Endometrial microvascular endothelial cells (primary cell): ENCODE measurements around the gene CCR2. TPM values are rescaled to one million over a fixed set of nuclear protein-coding genes. Genes with fewer than 3 reads are reported as not detected.
"Not testable (repeated sequence)": the region's sequence is repeated elsewhere in the genome, so short reads cannot be mapped to it uniquely, and the experiment has no call there.

Experiments used
- in situ Hi-C: cut with HindIII; loops from 2 replicates; pipeline ENCODE4 v1.10.0; 2017; ENCODE audit warnings: low sequenced_read_pairs, low pct_unique_long_range_greater_than_20kb; ENCODE audit errors: inconsistent ontology term
- total RNA-seq: library from RNA; depleted of rRNA; stranded (reverse); fragments of >200 nt; gene quantifications from one replicate; pipeline ENCODE4 v1.2.3, GENCODE V29; 2015; ENCODE audit errors: inconsistent ontology term

CCR2 gene
- total RNA-seq, result not detected

- in situ Hi-C loops, result no loop called here
Observed at GRCh38 chr3:46353647-46354410, at the start of gene CCR2. Gene CCR2, plus strand, starts transcription at chr3:46354111. Its CDS starts 3,417 bp downstream, at chr3:46357528.

DNA sequence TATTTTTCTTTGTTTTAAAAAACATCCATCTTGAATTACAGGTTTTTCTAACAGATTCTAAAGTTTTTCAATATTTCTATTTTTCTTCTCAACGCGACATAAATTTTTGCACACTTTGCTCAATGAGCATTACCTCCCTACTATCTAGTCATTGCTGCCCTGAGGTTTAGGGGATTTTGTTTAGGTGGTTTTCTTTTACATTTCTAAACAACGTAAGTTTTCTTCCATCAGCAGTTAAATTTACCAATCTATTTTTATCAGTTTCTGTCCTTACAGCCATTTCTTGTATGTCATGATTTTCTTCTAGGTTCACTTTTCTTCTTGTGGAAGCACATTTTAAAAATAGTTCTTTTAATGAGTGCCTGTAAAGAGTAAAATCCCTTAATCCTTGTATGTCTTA is 49.2 kb upstream of the CCR2 start:
- in situ Hi-C loops, result no loop called here

DNA sequence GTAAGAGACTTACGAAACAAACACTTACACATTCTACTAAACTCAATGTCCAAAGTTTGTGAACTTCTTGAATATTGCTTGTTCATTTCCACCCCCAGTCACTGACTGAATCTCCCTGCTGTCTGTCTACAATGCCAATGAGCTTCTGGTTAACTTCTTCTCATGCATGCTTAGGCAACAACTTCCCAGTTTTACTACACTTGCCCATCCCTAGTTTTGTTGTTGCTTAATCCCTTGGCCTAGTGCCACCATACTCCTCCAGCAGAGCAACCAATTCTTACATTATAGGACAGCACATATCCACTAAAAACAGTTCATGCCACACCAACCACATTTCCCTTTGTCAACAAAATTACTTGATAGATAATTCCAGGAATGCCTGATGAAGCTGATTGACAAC is 40.9 kb upstream of the CCR2 start:
- in situ Hi-C loops, result no loop called here

DNA sequence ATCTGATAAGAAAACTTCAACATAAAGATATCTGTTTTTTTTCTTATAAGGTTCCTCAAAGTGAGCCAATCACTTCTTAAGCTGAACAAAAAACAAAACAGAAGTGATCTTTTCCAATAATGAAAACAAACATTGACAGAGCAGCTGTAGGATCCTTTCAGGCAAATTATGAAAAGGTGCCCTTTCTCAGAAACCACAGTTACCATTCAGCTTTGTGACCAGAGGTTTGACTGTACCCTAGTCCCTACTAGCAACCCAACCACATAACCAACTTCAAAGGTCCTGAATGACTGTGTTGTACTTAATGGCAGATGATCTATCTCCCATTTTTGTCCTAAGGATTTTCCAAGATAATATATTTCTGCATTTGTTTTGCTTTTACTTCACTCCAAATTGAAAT is 39.4 kb upstream of the CCR2 start:
- in situ Hi-C loops, result no loop called here

DNA sequence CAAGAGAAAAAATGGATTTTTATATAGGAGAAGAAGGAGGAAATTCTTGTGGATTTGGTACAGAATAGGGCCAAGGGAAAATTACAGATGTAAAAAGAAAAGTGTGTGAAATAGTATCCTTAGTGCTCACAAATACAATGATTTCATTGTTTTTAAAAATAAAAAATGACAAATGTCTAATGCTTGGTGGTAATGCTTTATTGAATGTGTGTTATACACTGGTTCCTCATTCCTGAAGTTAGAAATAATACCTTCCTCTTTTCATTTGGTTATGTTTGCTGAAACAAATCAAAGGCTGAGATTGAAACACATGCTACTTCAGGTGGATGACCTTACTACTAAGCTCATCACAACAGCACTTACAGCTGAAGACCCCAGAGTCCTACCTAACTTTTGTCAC is 37.7 kb upstream of the CCR2 start:
- in situ Hi-C loops, result no loop called here

DNA sequence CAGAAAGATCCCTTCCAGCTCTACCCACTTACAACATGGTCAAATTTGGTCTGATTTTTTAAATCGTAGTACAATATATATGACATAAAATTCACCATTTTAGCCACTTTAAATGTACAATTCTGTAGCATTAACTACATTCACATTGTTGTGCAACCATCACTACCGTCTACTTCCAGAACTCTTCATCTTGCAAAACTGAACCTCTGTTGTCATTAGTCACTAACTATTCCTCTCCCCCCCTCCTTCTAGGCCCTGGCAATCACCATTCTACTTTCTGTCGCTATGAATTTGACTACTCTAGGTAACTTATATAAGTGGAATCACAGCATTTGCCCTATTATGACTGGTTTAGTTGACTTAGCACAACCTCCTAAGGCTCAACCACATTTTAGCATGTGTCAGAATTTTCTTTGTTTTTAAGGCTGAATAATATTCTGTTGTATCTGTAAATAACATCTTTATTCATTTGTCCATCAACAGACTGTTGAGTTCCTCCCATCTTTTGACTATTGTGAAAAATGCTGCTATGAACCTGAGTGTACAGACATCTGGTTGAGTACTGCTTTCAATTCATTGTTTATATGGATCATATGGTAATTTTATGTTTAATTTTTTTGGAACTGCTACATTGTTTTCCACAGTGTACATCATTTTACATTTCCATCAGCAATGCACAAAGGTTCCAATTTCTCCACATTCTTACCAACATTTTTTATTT is 35.5 kb upstream of the CCR2 start:
- in situ Hi-C loops, result no loop called here

GRCh38 chr3:46321461-46322104 is 32.3 kb upstream of the CCR2 start:
- in situ Hi-C loops, result no loop called here

GRCh38 chr3:46324036-46324435 is 29.9 kb upstream of the CCR2 start:
- in situ Hi-C loops, result no loop called here

DNA sequence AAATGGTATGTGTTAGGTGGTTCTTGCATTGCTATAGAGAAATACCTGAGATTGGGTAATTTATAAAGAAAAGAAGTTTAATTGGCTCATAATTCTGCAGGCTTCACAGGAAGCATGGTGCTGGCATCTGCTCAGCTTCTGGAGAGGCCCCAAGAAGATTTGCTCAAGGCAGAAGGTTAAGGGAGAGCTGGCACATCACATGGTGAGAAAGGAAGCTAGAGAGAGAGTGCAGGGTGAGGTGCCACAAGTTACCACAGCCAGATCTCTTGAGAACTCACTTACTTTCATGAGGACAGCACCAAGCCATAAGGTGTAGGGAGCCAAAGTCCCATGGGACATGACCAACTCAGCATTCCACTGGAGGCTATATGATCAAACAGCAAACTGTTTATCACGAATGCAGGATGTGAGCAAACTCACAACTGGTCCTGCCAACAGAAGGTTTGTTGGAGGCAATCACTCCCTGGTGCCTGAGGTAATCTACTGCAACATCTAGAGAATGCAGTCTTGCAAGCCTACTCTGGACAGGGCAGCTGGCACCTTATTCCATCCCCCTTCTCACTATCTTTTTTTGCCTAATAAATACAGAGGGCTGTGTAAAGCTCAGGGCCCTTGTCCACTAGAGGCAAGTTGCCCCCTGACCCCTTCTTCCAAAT is 28.1 kb upstream of the CCR2 start:
- in situ Hi-C loops, result no loop called here

DNA sequence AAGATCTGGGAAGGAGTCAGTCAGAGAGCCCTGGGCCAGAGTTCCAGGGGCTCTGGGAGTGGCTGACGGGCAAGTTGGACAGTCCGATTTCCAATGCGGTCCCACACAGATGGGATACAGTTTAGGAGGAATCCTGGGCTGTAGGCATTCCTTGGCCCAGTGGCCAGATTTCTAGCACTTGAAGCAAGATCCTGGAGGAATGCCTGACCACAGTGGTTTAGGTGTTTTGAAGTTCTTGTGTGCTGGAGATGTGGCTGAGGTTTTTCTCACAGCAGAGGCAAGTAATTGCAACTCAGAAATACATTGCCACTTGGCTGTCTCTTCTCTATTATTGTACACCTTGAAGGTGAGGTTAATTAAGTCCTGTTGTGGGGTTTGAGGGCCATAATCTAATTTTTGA is 23.2 kb upstream of the CCR2 start:
- in situ Hi-C loops, result not testable (repeated sequence)

DNA sequence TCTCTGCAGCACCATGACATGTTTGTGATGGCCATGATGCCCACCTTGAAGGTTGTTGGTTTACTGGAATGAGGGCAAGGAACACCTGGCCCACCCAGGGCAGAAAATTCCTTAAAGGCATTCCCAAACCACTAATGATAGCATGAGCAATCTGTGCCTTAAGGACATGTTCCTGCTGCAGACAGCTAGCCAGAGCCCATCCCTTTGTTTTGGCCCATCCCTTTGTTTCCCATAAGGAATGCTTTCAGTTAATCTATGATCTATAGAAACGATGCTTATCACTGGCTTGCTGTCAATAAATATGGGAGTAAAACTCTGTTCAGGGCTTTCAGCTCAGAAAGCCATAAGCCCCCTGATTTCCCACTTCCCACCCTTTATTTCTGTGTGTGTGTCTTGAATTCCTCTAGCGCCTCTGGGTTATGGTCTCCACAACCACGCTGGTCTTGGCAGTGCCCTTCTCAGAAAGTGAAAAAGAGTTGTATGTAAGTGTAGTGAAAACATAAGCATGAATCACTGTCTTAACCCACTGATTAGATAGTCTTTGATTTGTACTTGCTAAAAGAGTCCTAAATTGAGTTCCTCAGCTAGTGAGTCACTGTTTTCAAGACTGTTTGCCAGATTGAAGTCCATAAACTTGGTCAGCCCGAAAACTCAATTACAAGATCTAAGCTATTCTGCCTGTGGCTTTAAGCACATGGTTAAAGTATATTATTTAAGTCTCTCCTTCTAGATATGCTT is 19.0 kb upstream of the CCR2 start:
- in situ Hi-C loops, result no loop called here

- in situ Hi-C loops, result no loop called here
Observed at GRCh38 chr3:46335541-46335940, 18.4 kb upstream of the CCR2 start.

- in situ Hi-C loops, result no loop called here
Observed at GRCh38 chr3:46337911-46338310, 16.0 kb upstream of the CCR2 start.

- in situ Hi-C loops, result no loop called here
Observed at GRCh38 chr3:46338840-46339239, 15.1 kb upstream of the CCR2 start.

DNA sequence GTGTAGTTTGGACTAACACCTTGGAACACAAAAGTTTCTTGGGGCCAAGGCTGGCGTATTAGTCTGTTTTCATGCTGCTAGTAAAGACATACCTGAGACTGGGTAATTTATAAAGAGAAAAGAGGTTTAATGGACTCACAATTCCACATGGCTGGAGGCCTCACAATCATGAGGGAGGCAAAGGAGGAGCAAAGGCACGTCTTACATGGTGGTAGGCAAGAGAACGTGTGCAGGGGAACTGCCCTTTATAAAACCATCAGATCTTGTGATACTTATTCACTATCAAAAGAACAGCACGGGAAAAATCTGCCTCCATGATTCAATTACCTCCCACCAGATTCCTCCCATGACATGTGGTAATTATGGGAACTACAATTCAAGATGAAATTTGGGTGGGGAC is 9.4 kb upstream of the CCR2 start:
- in situ Hi-C loops, result no loop called here

DNA sequence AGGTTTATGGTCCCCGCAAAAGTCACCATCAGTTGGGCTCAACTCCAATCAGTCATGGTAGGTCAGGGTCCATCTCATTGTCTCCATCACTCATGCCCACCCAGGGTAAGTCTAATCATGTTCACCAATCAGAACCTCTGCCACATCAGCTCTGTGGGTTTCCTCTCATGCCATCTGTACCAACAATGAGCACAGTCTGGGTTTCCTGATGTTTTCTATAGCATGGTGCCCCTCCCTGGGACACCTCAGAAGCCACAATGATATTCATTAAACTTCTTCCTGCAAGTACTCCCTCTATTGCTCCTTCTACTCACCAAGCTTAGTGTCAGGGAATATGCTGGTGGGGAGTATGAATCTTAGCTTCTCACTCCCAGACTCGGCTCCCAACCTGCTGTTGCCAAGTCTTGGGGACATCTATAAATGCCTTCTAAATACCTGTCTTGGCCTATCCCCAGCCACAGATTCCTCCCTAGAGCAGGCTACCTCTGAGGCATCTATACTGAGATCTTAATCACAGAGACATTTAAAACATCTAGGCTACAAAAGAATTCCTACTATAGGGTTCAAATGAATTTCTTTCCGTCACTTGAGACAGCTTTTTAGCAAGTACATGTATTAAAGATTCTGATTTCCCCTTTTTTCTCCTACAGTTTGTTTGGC is 5.0 kb upstream of the CCR2 start:
- in situ Hi-C loops, result no loop called here

DNA sequence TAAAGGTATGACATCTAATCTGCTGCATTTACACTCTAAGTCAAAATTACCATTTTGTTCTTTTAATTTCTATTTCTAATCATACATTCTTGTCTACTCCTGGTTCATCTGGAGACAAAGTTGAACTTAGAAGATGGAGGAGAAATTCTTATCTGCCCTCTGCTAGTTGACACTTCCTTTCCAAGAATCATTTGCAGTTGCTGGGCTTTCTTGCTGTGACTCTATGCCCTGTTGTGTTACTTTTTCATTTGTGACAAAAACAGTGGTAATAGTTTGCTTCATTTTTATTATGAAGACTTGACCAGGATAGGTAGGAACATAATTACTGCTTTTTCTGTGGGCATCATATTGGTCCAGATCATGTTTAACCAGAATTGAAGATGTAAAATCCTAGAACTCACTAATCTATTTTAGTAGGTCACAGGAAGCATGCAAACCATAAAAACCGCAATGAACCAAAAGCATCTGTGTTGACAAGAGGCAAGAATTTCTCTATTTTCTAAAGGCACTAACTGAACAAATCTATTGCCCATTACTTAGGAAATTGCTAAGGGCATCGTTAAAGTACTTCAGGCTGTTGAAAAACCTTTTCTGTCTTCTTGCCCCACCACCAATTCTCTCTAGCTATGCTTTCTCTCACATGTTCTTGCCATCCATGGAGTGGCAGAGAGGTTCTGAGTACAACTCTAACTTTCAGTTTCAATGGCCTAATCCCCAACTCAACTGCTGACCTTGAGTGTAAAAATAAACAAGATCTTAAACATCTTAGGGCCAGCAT is 4.2 kb upstream of the CCR2 start:
- in situ Hi-C loops, result no loop called here

DNA sequence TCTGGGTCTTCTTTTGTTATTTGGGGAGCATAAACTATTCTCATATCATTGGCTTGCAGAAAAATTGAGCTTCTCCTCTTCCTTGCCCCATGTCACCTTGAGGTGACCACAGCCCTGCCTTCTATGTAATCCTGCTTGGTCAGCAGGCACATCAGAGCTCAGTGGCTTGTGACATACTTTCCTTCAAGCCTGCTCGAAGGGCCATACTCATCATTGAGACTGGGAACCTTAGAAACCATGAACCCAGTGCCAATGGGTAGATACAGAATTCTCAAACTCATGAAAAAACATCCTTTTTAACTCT is 3.7 kb upstream of the CCR2 start:
- in situ Hi-C loops, result no loop called here
